Mesenchymal stem cell (in vitro differentiated cells and primary cell): ENCODE measurements around the gene PDPN.

Experiments used
- DNase-seq: peaks from one replicate; pipeline ENCODE4 v3.0.0-alpha.2; 2013
- H2AFZ ChIP-seq: one replicate; pipeline ENCODE4 v1.6.1; 2013; ENCODE audit warnings: low read depth, mild to moderate bottlenecking, control low read depth, inconsistent platforms, low read length, moderate library complexity
- H2AK5ac ChIP-seq: 2 replicates; pipeline ENCODE4 v1.6.1; 2013; ENCODE audit warnings: low read length, moderate library complexity, mild to moderate bottlenecking, inconsistent platforms; ENCODE audit not compliant: severe bottlenecking
- H2BK120ac ChIP-seq: one replicate; pipeline ENCODE4 v1.6.1; 2013; ENCODE audit warnings: low read depth, mild to moderate bottlenecking, inconsistent platforms, low read length, moderate library complexity
- H2BK12ac ChIP-seq, 2 experiments: one replicate each; pipeline ENCODE4 v1.6.1; 2013; ENCODE audit warnings: inconsistent platforms in 2 of 2, low read length in 2 of 2, mild to moderate bottlenecking in 2 of 2, moderate library complexity in 2 of 2, control low read depth in 1 of 2
- H2BK15ac ChIP-seq: one replicate; pipeline ENCODE4 v1.6.1; 2013; ENCODE audit warnings: mild to moderate bottlenecking, low read depth, inconsistent platforms; ENCODE audit not compliant: poor library complexity, severe bottlenecking
- H2BK5ac ChIP-seq: 2 replicates; pipeline ENCODE4 v1.6.1; 2013; ENCODE audit warnings: low read depth, mild to moderate bottlenecking, low read length, control low read depth, inconsistent platforms; ENCODE audit not compliant: poor library complexity, severe bottlenecking
- H3K14ac ChIP-seq, 2 experiments: one replicate each; pipeline ENCODE4 v1.6.1; 2013; ENCODE audit warnings: inconsistent platforms in 2 of 2, low read length in 2 of 2, control low read depth in 1 of 2, mild to moderate bottlenecking in 1 of 2, moderate library complexity in 1 of 2
- H3K18ac ChIP-seq, 2 experiments: one replicate each; pipeline ENCODE4 v1.6.1; 2013; ENCODE audit warnings: inconsistent platforms in 2 of 2, low read length in 2 of 2, control low read depth in 1 of 2, low read depth in 1 of 2, mild to moderate bottlenecking in 1 of 2
- H3K23ac ChIP-seq, 2 experiments: one replicate each; pipeline ENCODE4 v1.6.1; 2013; ENCODE audit warnings: inconsistent platforms in 2 of 2, low read length in 2 of 2, mild to moderate bottlenecking in 2 of 2, moderate library complexity in 2 of 2, control low read depth in 1 of 2
- H3K27ac ChIP-seq: 2 replicates; pipeline ENCODE4 v1.5.1; 2013; ENCODE audit warnings: mild to moderate bottlenecking, moderate library complexity, low read length, control low read depth, inconsistent platforms; ENCODE audit not compliant: poor library complexity, severe bottlenecking
- H3K27me3 ChIP-seq, 2 experiments: 2 replicates each; pipeline versions ENCODE4 v1.6.1 to v1.7.0; 2013; ENCODE audit warnings: low read length in 2 of 2, mild to moderate bottlenecking in 2 of 2, moderate library complexity in 2 of 2, control low read depth in 1 of 2, inconsistent platforms in 1 of 2; ENCODE audit not compliant: control insufficient read depth in 1 of 2, insufficient read depth in 1 of 2
- H3K36me3 ChIP-seq, 2 experiments: 2 replicates each; pipeline versions ENCODE4 v1.6.1 to v1.7.0; 2013; ENCODE audit warnings: low read length in 2 of 2, control low read depth in 1 of 2, inconsistent platforms in 1 of 2, low read depth in 1 of 2, mild to moderate bottlenecking in 1 of 2; ENCODE audit not compliant: insufficient read depth in 2 of 2, control insufficient read depth in 1 of 2
- H3K4ac ChIP-seq, 2 experiments: one replicate each; pipeline ENCODE4 v1.6.1; 2013; ENCODE audit warnings: inconsistent platforms in 2 of 2, low read length in 2 of 2, mild to moderate bottlenecking in 2 of 2, moderate library complexity in 2 of 2, control low read depth in 1 of 2, low read depth in 1 of 2
- H3K4me1 ChIP-seq: 2 replicates; pipeline ENCODE4 v1.6.1; 2013; ENCODE audit warnings: low read depth, low read length, control low read depth; ENCODE audit not compliant: control insufficient read depth, insufficient read depth
- H3K4me2 ChIP-seq: 2 replicates; pipeline ENCODE4 v1.6.1; 2013; ENCODE audit warnings: low read length, mild to moderate bottlenecking, inconsistent platforms; ENCODE audit not compliant: poor library complexity, severe bottlenecking
- H3K4me3 ChIP-seq, 2 experiments: 2 replicates each; pipeline versions ENCODE4 v1.5.1 to v1.7.0; 2013; ENCODE audit warnings: low read length in 2 of 2, mild to moderate bottlenecking in 2 of 2, control low read depth in 1 of 2, low read depth in 1 of 2; ENCODE audit not compliant: insufficient read depth in 1 of 2
- H3K79me1 ChIP-seq: replicated peaks from 2 replicates; pipeline ENCODE4 v1.6.1; 2013; ENCODE audit warnings: mild to moderate bottlenecking, control low read depth, low read length, inconsistent platforms; ENCODE audit not compliant: poor library complexity, severe bottlenecking
- H3K9ac ChIP-seq: 2 replicates; pipeline ENCODE4 v1.7.0; 2013; ENCODE audit warnings: mild to moderate bottlenecking, low read length, moderate library complexity
- H3K9me3 ChIP-seq: 2 replicates; pipeline ENCODE4 v1.7.0; 2013; ENCODE audit warnings: mild to moderate bottlenecking, low read length; ENCODE audit not compliant: control insufficient read depth
- H4K8ac ChIP-seq: one replicate; pipeline ENCODE4 v1.6.1; 2013; ENCODE audit warnings: inconsistent platforms, mild to moderate bottlenecking, low read length, moderate library complexity
- H4K91ac ChIP-seq: one replicate; pipeline ENCODE4 v1.6.1; 2013; ENCODE audit warnings: mild to moderate bottlenecking, low read length, inconsistent platforms
- WGBS: methylation state at CpG from one replicate; pipeline ENCODE4 v1.1.7; 2013; ENCODE audit warnings: mixed read lengths; 5-methylcytosine and 5-hydroxymethylcytosine counted together

Gene PDPN

GRCh38 chr1:13581446-13581845 lies 2.2 kb upstream of the PDPN start:
- Histone ChIP-seq H2AK5ac (no peak overlapping the region), H2BK12ac (no peak overlapping the region), H3K4ac (no peak overlapping the region), H3K36me3 (no peaks in the 10 kb centered on the region), H4K91ac (no peak overlapping the region), H3K4me2 (no peak overlapping the region), H3K4me1 (peaks cover 6% of the 10 kb centered on the region), H3K14ac (no peak overlapping the region), H2BK15ac (no peak overlapping the region), H3K27ac (no peak overlapping the region), H2BK120ac (no peak overlapping the region), H3K9me3 (no peaks in the 10 kb centered on the region), H3K9ac (no peak overlapping the region), H3K4me3 (no peak overlapping the region), H3K23ac (no peak overlapping the region), H3K27me3 (peaks cover 34 to 42% of the 10 kb centered on the region in 2 experiments), H2BK5ac (no peak overlapping the region), H4K8ac (no peak overlapping the region), H3K79me1 (no peaks in the 10 kb centered on the region), H3K18ac (no peak overlapping the region), H2AFZ (no peak overlapping the region)
- WGBS: 85% methylated on average over 5 of the region's 5 CpGs
- no peak for DNase-seq

GRCh38 chr1:13582713-13583443 lies 754 bp upstream of the PDPN start:
- no peaks in the 10 kb centered on the region for H3K9me3 ChIP-seq
- no peak for DNase-seq
- H3K4me3 ChIP-seq: no peak overlapping the region
- H3K18ac ChIP-seq: no peak overlapping the region
- H4K8ac ChIP-seq: no peak overlapping the region
- H3K4me1 ChIP-seq: peaks cover 6% of the 10 kb centered on the region
- H2BK5ac ChIP-seq: no peak overlapping the region
- WGBS: 49% methylated on average over 27 of the region's 27 CpGs
- H3K4me2 ChIP-seq: no peak overlapping the region
- no peak overlapping the region for H2AK5ac ChIP-seq
- no peaks in the 10 kb centered on the region for H3K36me3 ChIP-seq
- peak overlapping the region; percentile 96 for H3K9ac ChIP-seq
- H2AFZ ChIP-seq: no peak overlapping the region
- H3K79me1 ChIP-seq: no peaks in the 10 kb centered on the region
- H3K27ac ChIP-seq: no peak overlapping the region
- H2BK120ac ChIP-seq: no peak overlapping the region
- no peak overlapping the region for H4K91ac ChIP-seq
- no peak overlapping the region for H2BK12ac ChIP-seq
- no peak overlapping the region for H2BK15ac ChIP-seq
- H3K4ac ChIP-seq: no peak overlapping the region
- no peak overlapping the region for H3K14ac ChIP-seq
- no peak overlapping the region for H3K23ac ChIP-seq
- peaks cover 28 to 34% of the 10 kb centered on the region in 2 experiments for H3K27me3 ChIP-seq

- H3K4ac ChIP-seq: no peak overlapping the region
- H2BK12ac ChIP-seq: no peak overlapping the region
- H3K79me1 ChIP-seq: no peaks in the 10 kb centered on the region
- H3K4me2 ChIP-seq: peak overlapping the region; percentile 27
- H4K8ac ChIP-seq: peak overlapping the region; percentile 32
- H2BK15ac ChIP-seq: no peak overlapping the region
- peak overlapping the region; percentile 96 for H3K9ac ChIP-seq
- no peak overlapping the region for H3K23ac ChIP-seq
- peak; percentile 69 for DNase-seq
- H3K4me3 ChIP-seq: peak overlapping the region; percentile 40 to 88
- peak overlapping the region; percentile 9 to 74 for H3K18ac ChIP-seq
- H3K4me1 ChIP-seq: peaks cover 6% of the 10 kb centered on the region
- peak overlapping the region in 1 of 2 experiments; percentile 35 for H3K14ac ChIP-seq
- peaks cover 19 to 34% of the 10 kb centered on the region in 2 experiments for H3K27me3 ChIP-seq
- no peak overlapping the region for H3K27ac ChIP-seq
- H4K91ac ChIP-seq: peak overlapping the region; percentile 18
- no peak overlapping the region for H2BK5ac ChIP-seq
- no peaks in the 10 kb centered on the region for H3K36me3 ChIP-seq
- WGBS: 10% methylated on average over 47 of the region's 47 CpGs
- no peak overlapping the region for H2AK5ac ChIP-seq
- no peak overlapping the region for H2BK120ac ChIP-seq
- no peaks in the 10 kb centered on the region for H3K9me3 ChIP-seq
- H2AFZ ChIP-seq: no peak overlapping the region
Measured at GRCh38 chr1:13583966-13584791, 547 bp downstream of the PDPN start.

DNA sequence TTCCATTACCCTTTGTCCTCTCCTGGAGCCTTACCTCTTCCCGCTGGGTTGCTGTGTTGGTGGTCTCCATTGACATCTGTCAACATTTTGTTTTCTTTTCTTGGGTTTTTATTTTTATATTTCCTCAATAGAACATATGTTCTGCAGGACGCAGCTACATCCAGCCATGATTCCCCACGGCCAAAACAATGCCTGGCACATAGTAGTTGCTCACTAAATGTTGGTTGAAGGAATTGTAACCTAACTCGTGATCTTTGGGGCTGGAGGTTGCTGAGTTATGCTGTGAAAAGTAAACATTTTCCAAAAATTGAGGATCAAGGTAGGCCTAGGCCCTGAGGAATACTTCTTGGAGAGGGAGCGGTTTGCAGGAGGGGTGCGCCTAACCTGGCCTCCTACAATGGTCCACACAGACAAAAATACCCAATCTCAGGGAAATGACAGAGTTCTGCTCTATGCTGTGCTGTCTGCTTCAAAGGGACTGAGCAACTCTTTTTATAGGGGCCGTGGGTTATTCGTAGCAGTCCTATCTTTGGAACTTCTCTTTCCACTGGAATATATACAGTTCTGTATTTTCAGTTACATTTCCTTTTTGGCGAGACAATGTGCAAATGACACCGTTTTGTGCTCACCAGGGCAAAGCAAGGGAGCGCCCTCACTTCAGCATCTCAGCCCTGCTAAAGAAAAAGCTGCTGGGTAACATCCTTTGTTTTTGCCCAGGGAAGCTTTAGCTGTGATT lies 1.4 kb downstream of the PDPN start:
- 66% methylated on average over 10 of the region's 11 CpGs for WGBS
- no peak overlapping the region for H4K91ac ChIP-seq
- H2BK120ac ChIP-seq: no peak overlapping the region
- H3K36me3 ChIP-seq: no peaks in the 10 kb centered on the region
- H3K27ac ChIP-seq: no peak overlapping the region
- no peak overlapping the region for H4K8ac ChIP-seq
- H2BK15ac ChIP-seq: no peak overlapping the region
- H3K9ac ChIP-seq: peak overlapping the region; percentile 96
- no peak for DNase-seq
- H3K14ac ChIP-seq: no peak overlapping the region
- H3K9me3 ChIP-seq: no peaks in the 10 kb centered on the region
- no peak overlapping the region for H3K18ac ChIP-seq
- no peak overlapping the region for H2AFZ ChIP-seq
- H2AK5ac ChIP-seq: no peak overlapping the region
- peaks cover 18 to 34% of the 10 kb centered on the region in 2 experiments for H3K27me3 ChIP-seq
- H3K4me3 ChIP-seq: peak overlapping the region in 1 of 2 experiments; percentile 88
- no peak overlapping the region for H2BK12ac ChIP-seq
- no peaks in the 10 kb centered on the region for H3K79me1 ChIP-seq
- no peak overlapping the region for H2BK5ac ChIP-seq
- no peak overlapping the region for H3K4me2 ChIP-seq
- no peak overlapping the region for H3K4ac ChIP-seq
- H3K4me1 ChIP-seq: peaks cover 6% of the 10 kb centered on the region
- H3K23ac ChIP-seq: no peak overlapping the region
